Endothelial cell of umbilical vein (primary cell): ENCODE measurements around the gene MCHR1. TPM values are rescaled to one million over a fixed set of nuclear protein-coding genes. Genes with fewer than 3 reads are reported as not detected.
A peak's percentile ranks its signal among the peaks of the same experiment; 100 is the strongest.

ENCODE experiments used
- BruUV-seq: library from RNA; stranded (reverse); fragments of 400-500 nt; replicated peaks from 2 replicates; lab custom pipeline; 2021; lab: Mats Ljungman, UMichigan
- CTCF ChIA-PET: fragments of 300-600, 350-600 bp; sonication (Branson Sonifier 250); formaldehyde crosslinking; loops from one replicate; lab custom pipeline; 2021; ENCODE audit warnings: antibody characterized with exemption, inconsistent platforms; lab: Charles Lee
- POLR2A ChIA-PET: fragments of 300-600, 350-600 bp; sonication (Branson Sonifier 250); formaldehyde crosslinking; loops from one replicate; lab custom pipeline; 2021; ENCODE audit warnings: antibody characterized with exemption, inconsistent platforms; lab: Charles Lee
- DNase-seq: peaks from one replicate; pipeline ENCODE4 v3.0.0-alpha.2; 2011; ENCODE audit warnings: low read depth, low spot score
- FAIRE-seq: peaks from 2 replicates; lab custom pipeline; 2011; peaks lifted over from hg19 to GRCh38; lab: Jason Lieb, UNC
- H2AFZ ChIP-seq: 2 replicates; pipeline ENCODE4 v1.6.0; 2012; ENCODE audit warnings: low read depth, low read length, control low read depth, inconsistent platforms
- H3K27ac ChIP-seq: 2 replicates; pipeline ENCODE4 v1.5.1; 2011; ENCODE audit warnings: low read depth, mild to moderate bottlenecking, control low read depth, low read length, moderate library complexity; ENCODE audit not compliant: insufficient read depth
- H3K27me3 ChIP-seq, 2 experiments: 2 replicates each; pipeline versions ENCODE4 v1.6.0 to v1.6.1; 2011; ENCODE audit warnings: low read length in 2 of 2, mixed read lengths in 1 of 2; ENCODE audit not compliant: control insufficient read depth in 2 of 2, insufficient read depth in 2 of 2
- H3K36me3 ChIP-seq, 2 experiments: 2 replicates in 1 of 2; 3 replicates in 1 of 2; pipeline ENCODE4 v1.5.1; 2011; ENCODE audit warnings: low read length in 2 of 2, mild to moderate bottlenecking in 1 of 2, moderate library complexity in 1 of 2; ENCODE audit not compliant: control insufficient read depth in 2 of 2, insufficient read depth in 2 of 2; ENCODE audit errors: extremely low read depth in 1 of 2
- H3K4me1 ChIP-seq: 3 replicates; pipeline ENCODE4 v1.5.1; 2011; ENCODE audit warnings: mild to moderate bottlenecking, low read length; ENCODE audit not compliant: control insufficient read depth, insufficient read depth; ENCODE audit errors: extremely low read depth
- H3K4me2 ChIP-seq: 2 replicates; pipeline ENCODE4 v1.6.1; 2011; ENCODE audit warnings: low read length, control low read depth, mixed read lengths; ENCODE audit not compliant: insufficient read depth
- H3K4me3 ChIP-seq, 3 experiments: fragments of 200-600 bp in 1 of 3; sonication (generic), shearing (Covaris generic) in 1 of 3; replicated peaks in 1 of 3; 2 replicates each; pipeline ENCODE4 v1.5.1; 2011 to 2016; ENCODE audit warnings: control low read depth in 3 of 3, low read length in 3 of 3, mild to moderate bottlenecking in 2 of 3, inconsistent platforms in 1 of 3, low read depth in 1 of 3, moderate library complexity in 1 of 3; ENCODE audit not compliant: insufficient read depth in 1 of 3
- H3K79me2 ChIP-seq: 2 replicates; pipeline ENCODE4 v1.6.0; 2012; ENCODE audit warnings: low read length, inconsistent platforms; ENCODE audit not compliant: control insufficient read depth, insufficient read depth
- H3K9ac ChIP-seq: replicated peaks from 2 replicates; pipeline ENCODE3; 2011; ENCODE audit warnings: low read length, control low read depth; ENCODE audit not compliant: insufficient read depth; ENCODE audit errors: extremely low read depth
- H3K9me1 ChIP-seq: replicated peaks from 3 replicates; pipeline ENCODE4 v1.6.0; 2011; ENCODE audit warnings: mild to moderate bottlenecking, low read length; ENCODE audit not compliant: control insufficient read depth, insufficient read depth; ENCODE audit errors: extremely low read depth
- H3K9me3 ChIP-seq: replicated peaks from 2 replicates; pipeline ENCODE4 v1.5.1; 2012; ENCODE audit warnings: low read length, inconsistent platforms; ENCODE audit not compliant: control insufficient read depth, insufficient read depth
- H4K20me1 ChIP-seq: replicated peaks from 2 replicates; pipeline ENCODE3; 2011; ENCODE audit warnings: mild to moderate bottlenecking, low read length; ENCODE audit not compliant: control insufficient read depth, insufficient read depth; ENCODE audit errors: extremely low read depth
- CTCF ChIP-seq, 2 donors: IDR thresholded peaks; 1 replicate in 1 of 2; 2 replicates in 1 of 2; pipeline ENCODE4 v1.5.1; 2011; ENCODE audit warnings: low read length in 2 of 2, mild to moderate bottlenecking in 2 of 2, moderate library complexity in 2 of 2, control low read depth in 1 of 2, inconsistent platforms in 1 of 2, low read depth in 1 of 2; ENCODE audit not compliant: insufficient read depth in 1 of 2; ENCODE audit errors: extremely low read depth in 1 of 2
- EZH2 ChIP-seq: IDR thresholded peaks from 2 replicates; pipeline ENCODE4 v1.6.1; 2012; ENCODE audit warnings: borderline replicate concordance, low read depth, mild to moderate bottlenecking, moderate library complexity, low read length, inconsistent platforms; ENCODE audit not compliant: severe bottlenecking
- FOS ChIP-seq: IDR thresholded peaks from 2 replicates; pipeline ENCODE4 v1.6.1; 2011; ENCODE audit warnings: mild to moderate bottlenecking, low read length, moderate library complexity, borderline replicate concordance; ENCODE audit not compliant: insufficient read depth
- GATA2 ChIP-seq: IDR thresholded peaks from 2 replicates; pipeline ENCODE4 v1.7.0; 2011; ENCODE audit warnings: low read depth, mild to moderate bottlenecking, moderate library complexity, mixed read lengths, low read length; ENCODE audit not compliant: insufficient read length, insufficient read depth
- JUN ChIP-seq: IDR thresholded peaks from 2 replicates; pipeline ENCODE4 v1.6.1; 2011; ENCODE audit warnings: borderline replicate concordance, low read depth; ENCODE audit not compliant: insufficient read length, insufficient read depth
- MYC ChIP-seq: IDR thresholded peaks from one replicate; pipeline ENCODE4 v1.6.1; 2011; ENCODE audit warnings: mild to moderate bottlenecking, low read depth, low read length
- POLR2A ChIP-seq: IDR thresholded peaks from 2 replicates; pipeline ENCODE4 v1.6.1; 2012; ENCODE audit warnings: low read depth, mild to moderate bottlenecking, control low read depth, low read length
- POLR2AphosphoS5 ChIP-seq: IDR thresholded peaks from 2 replicates; pipeline ENCODE4 v1.6.1; 2012; ENCODE audit warnings: low read depth, mild to moderate bottlenecking, control low read depth, low read length, moderate library complexity; ENCODE audit not compliant: insufficient read depth
- dilution Hi-C: fragments of 300-500 bp; cut with MboI; formaldehyde crosslinking; loops from one replicate; pipeline ENCODE4 v1.15.0; 2019; ENCODE audit warnings: low sequenced_read_pairs; ENCODE audit not compliant: extremely low pct_ligation_motif_present
- intact Hi-C: fragments of 100-400 bp; cut with micrococcal nuclease; formaldehyde crosslinking; loops from one replicate; pipeline ENCODE4 v1.10.0; 2022
- polyA plus RNA-seq, 4 experiments: library from polyadenylated mRNA; depleted of rRNA in 3 of 4; stranded (reverse) in 3 of 4; unstranded in 1 of 4; fragments of >200 nt; gene quantifications; 2 replicates each; pipeline versions ENCODE4 v1.2.1 to v1.2.3, GENCODE V29; 2011 to 2012; ENCODE audit warnings: missing spikeins in 1 of 4
- total RNA-seq: library from RNA; stranded (reverse); gene quantifications from 2 replicates; pipeline ENCODE4 v1.2.3, GENCODE V29; 2021
- TF ChIP-seq, protein P1 (sequence below): IDR thresholded peaks from 2 replicates; pipeline ENCODE4 v1.6.1; 2011; ENCODE audit not compliant: insufficient read depth, insufficient read length

MCHR1 gene
- total and polyA plus RNA-seq, 2 donors (not counting 3 experiments of a cell fraction or from before 2014, with no cell fraction given): not detected

GRCh38 chr22:40651057-40651456 lies 28.2 kb upstream of the MCHR1 start:
- Histone ChIP-seq H3K4me2 (peak overlapping the region; percentile 76), H3K4me3 (peak overlapping the region in 1 of 3 experiments; percentile 49), H3K27me3 (no peaks in the 10 kb centered on the region), H3K27ac (peak overlapping the region; percentile 88), H2AFZ (peak overlapping the region; percentile 73), H4K20me1 (no peaks in the 10 kb centered on the region), H3K9ac (peak overlapping the region; percentile 90), H3K9me1 (no peaks in the 10 kb centered on the region), H3K9me3 (no peaks in the 10 kb centered on the region), H3K4me1 (peaks cover 16% of the 10 kb centered on the region), H3K79me2 (no peaks in the 10 kb centered on the region), H3K36me3 (no peaks in the 10 kb centered on the region)
- ChIA-PET CTCF (interaction anchor here (0.8 to 5.1 kb wide), 8 partner anchors 31 to 248 kb away, joined by 3 to 26 read pairs (median 8); no protein-coding TSS in a partner anchor), POLR2A (interaction anchor here (0.6 to 1.2 kb wide), 4 partner anchors 12 to 230 kb away, joined by 3 to 11 read pairs (median 4); no protein-coding TSS in a partner anchor)
- no peak for TF ChIP-seq JUN
- TF ChIP-seq POLR2A: no peak
- no peak for TF ChIP-seq GATA2
- TF ChIP-seq EZH2: no peak
- no peak for TF ChIP-seq FOS
- TF ChIP-seq CTCF (IDR thresholded peaks at IDR 0.05; ENCODE audit: extremely low read depth in 1 of 2, insufficient read depth in 1 of 2, low read depth in 1 of 2, low read length in 2 of 2): no peak
- TF ChIP-seq, protein P1, sequence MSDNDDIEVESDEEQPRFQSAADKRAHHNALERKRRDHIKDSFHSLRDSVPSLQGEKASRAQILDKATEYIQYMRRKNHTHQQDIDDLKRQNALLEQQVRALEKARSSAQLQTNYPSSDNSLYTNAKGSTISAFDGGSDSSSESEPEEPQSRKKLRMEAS: no peak
- TF ChIP-seq MYC: no peak
- TF ChIP-seq POLR2AphosphoS5: no peak
- BruUV-seq: TSS peak; percentile 79
- no peak for DNase-seq
- FAIRE-seq: no peak
- dilution Hi-C loops: no loop called here
- intact Hi-C loops: loop anchor here (1.0 kb wide), 1 partner anchor 126 kb away; no protein-coding TSS in a partner anchor
